Body of pancreas (tissue), 4 donors: ENCODE data around the gene DNAAF8. TPM values are rescaled to one million over a fixed set of nuclear protein-coding genes. Genes with fewer than 3 reads are reported as not detected.

Experiments used
- ATAC-seq: fragments of 150-250 bp; one replicate; pipeline ENCODE4 v1.9.1; 2016
- DNase-seq, 4 donors: peaks; one replicate each; pipeline ENCODE4 v3.0.0-alpha.2; 2019
- H3K27ac ChIP-seq, 4 donors: fragments of 200-600 bp; sonication (generic); 1 replicate in 3 of 4; 2 replicates in 1 of 4; pipeline versions ENCODE4 v1.5.1 to v1.6.1; 2016 to 2019; ENCODE audit warnings: mild to moderate bottlenecking in 1 of 4, mixed read lengths in 1 of 4, moderate library complexity in 1 of 4
- H3K27me3 ChIP-seq, 2 donors: fragments of 200-600 bp; sonication (generic); one replicate each; pipeline ENCODE4 v1.6.0; 2016; ENCODE audit warnings: mild to moderate bottlenecking in 1 of 2
- H3K36me3 ChIP-seq, 2 donors: fragments of 200-600 bp; sonication (generic); replicated peaks in 1 of 2; 2 replicates each; pipeline ENCODE4 v1.5.1; 2016; ENCODE audit warnings: low read depth in 2 of 2; ENCODE audit not compliant: insufficient read depth in 1 of 2
- H3K4me1 ChIP-seq: fragments of 200-600 bp; sonication (generic); one replicate; pipeline ENCODE4 v1.6.0; 2016
- H3K4me3 ChIP-seq, 2 donors: fragments of 200-600 bp; sonication (generic); 1 replicate in 1 of 2; 2 replicates in 1 of 2; pipeline ENCODE4 v1.5.1; 2016 to 2019
- H3K9me3 ChIP-seq, 3 donors: fragments of 200-600 bp; sonication (generic); 1 replicate in 2 of 3; 2 replicates in 1 of 3; pipeline ENCODE4 v1.5.1; 2016
- POLR2A ChIP-seq, 3 donors: fragments of 450-650 bp; IDR thresholded peaks; one replicate each; pipeline ENCODE4 v1.6.1; 2016; ENCODE audit warnings: antibody characterized with exemption in 3 of 3, mild to moderate bottlenecking in 2 of 3
- WGBS, 2 donors: methylation state at CpG; one replicate each; pipeline ENCODE4 v1.1.5; 2017; 5-methylcytosine and 5-hydroxymethylcytosine counted together
- intact Hi-C: fragments of 100-400 bp; cut with DNase I; formaldehyde crosslinking; loops from one replicate; pipeline ENCODE4 v1.15.1; 2023
- total RNA-seq, 2 donors: library from RNA; depleted of rRNA; stranded (reverse); fragments of >200 nt; gene quantifications; one replicate each; pipeline ENCODE4 v1.1.0, GENCODE V29; 2016
- TF ChIP-seq, protein P1 (sequence below), 7 experiments: fragments of 450-650 bp in 4 of 7; fragments of 200-600 bp in 3 of 7; sonication (generic) in 3 of 7; IDR thresholded peaks; one replicate each; pipeline ENCODE4 v1.5.1; 2016 to 2019; ENCODE audit warnings: antibody characterized with exemption in 7 of 7

The DNAAF8 gene
- total RNA-seq, 2 donors from 2014 or later = under 0.01 to 0.26 TPM

DNA sequence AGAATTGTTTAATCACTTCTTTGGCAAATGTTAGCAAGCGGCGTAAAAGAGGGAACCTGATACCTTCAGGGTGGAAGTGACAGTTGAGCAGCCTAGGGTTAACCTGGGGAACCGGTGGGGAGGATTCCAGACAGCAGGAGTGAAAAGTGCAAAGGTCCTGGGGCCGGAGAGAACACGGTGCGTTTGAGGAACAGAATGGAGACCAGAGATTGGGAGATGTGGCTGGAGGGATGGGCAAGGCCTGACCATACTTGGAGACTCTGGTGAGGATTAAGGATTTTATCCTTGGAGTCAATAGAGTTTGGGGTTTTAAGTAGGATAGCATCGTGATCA is 34.9 kb downstream of the DNAAF8 start:
- TF ChIP-seq, protein P1, sequence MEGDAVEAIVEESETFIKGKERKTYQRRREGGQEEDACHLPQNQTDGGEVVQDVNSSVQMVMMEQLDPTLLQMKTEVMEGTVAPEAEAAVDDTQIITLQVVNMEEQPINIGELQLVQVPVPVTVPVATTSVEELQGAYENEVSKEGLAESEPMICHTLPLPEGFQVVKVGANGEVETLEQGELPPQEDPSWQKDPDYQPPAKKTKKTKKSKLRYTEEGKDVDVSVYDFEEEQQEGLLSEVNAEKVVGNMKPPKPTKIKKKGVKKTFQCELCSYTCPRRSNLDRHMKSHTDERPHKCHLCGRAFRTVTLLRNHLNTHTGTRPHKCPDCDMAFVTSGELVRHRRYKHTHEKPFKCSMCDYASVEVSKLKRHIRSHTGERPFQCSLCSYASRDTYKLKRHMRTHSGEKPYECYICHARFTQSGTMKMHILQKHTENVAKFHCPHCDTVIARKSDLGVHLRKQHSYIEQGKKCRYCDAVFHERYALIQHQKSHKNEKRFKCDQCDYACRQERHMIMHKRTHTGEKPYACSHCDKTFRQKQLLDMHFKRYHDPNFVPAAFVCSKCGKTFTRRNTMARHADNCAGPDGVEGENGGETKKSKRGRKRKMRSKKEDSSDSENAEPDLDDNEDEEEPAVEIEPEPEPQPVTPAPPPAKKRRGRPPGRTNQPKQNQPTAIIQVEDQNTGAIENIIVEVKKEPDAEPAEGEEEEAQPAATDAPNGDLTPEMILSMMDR (IDR thresholded peaks at IDR 0.05) = no peak
- TF ChIP-seq POLR2A (IDR thresholded peaks at IDR 0.05) = no peak
- ATAC-seq (no peak), DNase-seq (no peak)
- peak overlapping the region in 2 of 4 donors; percentile 86 to 87 for H3K27ac ChIP-seq
- no peaks in the 10 kb centered on the region for H3K9me3 ChIP-seq
- WGBS, 2 donors = 41% methylated on average over 7 of the region's 7 CpGs
- peaks cover 27% of the 10 kb centered on the region for H3K4me1 ChIP-seq
- H3K4me3 ChIP-seq = no peak overlapping the region
- no peaks in the 10 kb centered on the region for H3K36me3 ChIP-seq
- H3K27me3 ChIP-seq = no peaks in the 10 kb centered on the region
- intact Hi-C loops = no loop called here

DNA sequence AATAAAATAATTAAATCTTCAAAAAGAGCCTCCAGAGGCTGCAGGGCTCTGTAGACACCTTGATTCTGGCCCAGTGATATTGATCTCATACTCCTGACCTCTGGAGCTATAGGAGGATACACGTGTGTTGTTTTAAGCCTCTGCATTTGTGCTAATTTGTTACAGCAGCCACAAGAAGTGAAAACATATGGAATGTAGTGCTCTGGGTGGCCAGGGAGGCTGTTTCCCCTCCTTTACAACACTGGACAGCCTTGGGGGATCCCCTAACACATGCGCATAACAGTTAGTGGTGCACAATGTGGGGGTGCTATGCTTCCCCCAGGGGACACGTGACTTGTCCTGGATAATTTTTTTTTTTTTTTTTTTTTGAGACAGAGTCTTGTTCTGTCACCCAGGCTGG is 37.3 kb downstream of the DNAAF8 start:
- H3K27ac ChIP-seq = no peak overlapping the region
- TF ChIP-seq, protein P1 (IDR thresholded peaks at IDR 0.05) = no peak
- H3K4me1 ChIP-seq = peaks cover 13% of the 10 kb centered on the region
- no peaks in the 10 kb centered on the region for H3K36me3 ChIP-seq
- H3K27me3 ChIP-seq = no peaks in the 10 kb centered on the region
- DNase-seq = no peak
- ATAC-seq = no peak
- H3K4me3 ChIP-seq = no peak overlapping the region
- no peaks in the 10 kb centered on the region for H3K9me3 ChIP-seq
- intact Hi-C loops = no loop called here
- WGBS, 2 donors = 70 to 80% methylated on average over 3 of the region's 3 CpGs

DNA sequence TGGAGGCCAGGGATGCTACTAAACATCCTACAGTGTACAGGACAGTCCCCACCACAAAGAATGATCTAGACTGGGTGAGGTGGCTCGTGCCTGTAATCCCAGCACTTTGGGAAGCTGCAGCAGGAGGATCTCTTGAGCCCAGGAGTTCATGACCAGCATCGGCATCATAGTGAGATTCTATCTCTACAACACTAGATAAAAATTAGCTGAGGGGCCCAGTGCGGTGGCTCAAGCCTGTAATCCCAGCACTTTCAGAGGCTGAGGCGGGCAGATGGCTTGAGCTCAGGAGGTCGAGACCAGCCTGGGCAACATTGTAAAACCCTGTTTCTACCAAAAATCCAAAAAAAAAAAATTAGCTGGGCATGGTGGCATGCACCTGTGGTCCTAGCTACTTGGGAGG is 38.0 kb downstream of the DNAAF8 start:
- Histone ChIP-seq H3K4me3 (no peak overlapping the region), H3K27me3 (no peaks in the 10 kb centered on the region), H3K27ac (no peak overlapping the region), H3K4me1 (peaks cover 13% of the 10 kb centered on the region), H3K36me3 (no peaks in the 10 kb centered on the region), H3K9me3 (no peaks in the 10 kb centered on the region)
- TF ChIP-seq, protein P1 (IDR thresholded peaks at IDR 0.05) = no peak
- no peak for TF ChIP-seq POLR2A (IDR thresholded peaks at IDR 0.05)
- no peak for DNase-seq
- intact Hi-C loops = no loop called here
- ATAC-seq = no peak
- WGBS, 2 donors = 80 to 81% methylated on average over 1 to 5 of the region's 5 CpGs

DNA sequence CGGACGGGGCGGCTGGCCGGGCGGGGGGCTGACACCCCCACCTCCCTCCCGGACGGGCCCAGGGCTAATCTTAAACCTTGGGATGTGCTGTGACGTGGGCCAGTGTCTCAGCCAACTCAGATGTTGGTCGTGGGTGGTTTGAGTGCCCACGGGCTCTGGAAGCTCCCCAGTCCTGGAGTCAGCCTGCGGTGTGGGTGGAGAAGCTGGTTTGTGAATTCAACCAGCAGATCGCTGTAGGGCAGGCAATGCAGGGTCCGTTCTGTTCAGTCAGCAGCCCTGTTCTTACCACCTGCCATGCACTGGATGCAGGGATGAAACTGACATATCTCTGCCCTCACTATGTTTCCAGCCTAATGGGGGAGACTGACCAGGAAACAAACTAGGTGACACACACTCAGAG is 40.7 kb downstream of the DNAAF8 start:
- no peak overlapping the region for H3K4me3 ChIP-seq
- 80 to 86% methylated on average over 2 to 6 of the region's 13 CpGs for WGBS, 2 donors
- TF ChIP-seq, protein P1 (IDR thresholded peaks at IDR 0.05) = no peak
- no peak for TF ChIP-seq POLR2A (IDR thresholded peaks at IDR 0.05)

DNA sequence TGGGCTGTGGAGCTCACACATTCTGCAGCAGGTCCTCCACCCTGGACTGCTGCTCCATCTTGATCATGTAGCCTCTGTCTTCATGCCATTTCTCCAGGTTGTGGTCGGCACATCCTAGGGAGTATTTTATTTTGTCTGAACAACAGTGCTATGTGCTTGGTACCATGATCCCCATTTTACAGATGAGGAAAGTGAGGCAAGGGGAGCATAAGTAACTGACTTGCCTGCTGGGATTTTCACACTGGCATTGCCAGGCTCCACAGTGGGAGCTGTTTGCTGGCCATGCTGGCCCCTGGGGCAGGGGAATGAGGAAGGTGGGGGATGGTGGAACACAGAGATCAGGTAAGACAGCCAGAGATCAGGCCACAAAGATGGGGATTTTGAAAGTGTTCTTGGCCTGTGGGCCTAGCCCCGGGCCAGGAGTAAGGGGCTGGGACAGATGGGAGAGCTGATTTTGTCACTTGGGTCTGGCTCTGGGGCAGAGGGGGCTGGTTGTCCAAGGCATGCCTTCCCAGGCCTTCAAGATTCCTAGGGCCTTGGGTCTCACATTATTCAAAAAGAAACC is 41.9 kb downstream of the DNAAF8 start:
- H3K9me3 ChIP-seq = no peaks in the 10 kb centered on the region
- DNase-seq = no peak
- no peak overlapping the region for H3K4me3 ChIP-seq
- TF ChIP-seq, protein P1 (IDR thresholded peaks at IDR 0.05) = no peak
- intact Hi-C loops = no loop called here
- H3K36me3 ChIP-seq = no peaks in the 10 kb centered on the region
- H3K4me1 ChIP-seq = no peaks in the 10 kb centered on the region
- no peaks in the 10 kb centered on the region for H3K27me3 ChIP-seq
- H3K27ac ChIP-seq = no peak overlapping the region
- ATAC-seq = no peak
- 77 to 96% methylated on average over 2 of the region's 2 CpGs for WGBS, 2 donors

More for the DNA sequence above, 40.7 kb downstream of the DNAAF8 start:
- Histone ChIP-seq H3K9me3 (no peaks in the 10 kb centered on the region), H3K36me3 (no peaks in the 10 kb centered on the region), H3K4me1 (no peaks in the 10 kb centered on the region), H3K27ac (no peak overlapping the region), H3K27me3 (no peaks in the 10 kb centered on the region)
- DNase-seq = no peak
- intact Hi-C loops = no loop called here
- ATAC-seq = no peak
